ENCODE results near the gene WTIP.
"Not testable (repeated sequence)": the region's sequence is repeated elsewhere in the genome, so short reads cannot be mapped to it uniquely, and the experiment has no call there.

The WTIP gene

DNA sequence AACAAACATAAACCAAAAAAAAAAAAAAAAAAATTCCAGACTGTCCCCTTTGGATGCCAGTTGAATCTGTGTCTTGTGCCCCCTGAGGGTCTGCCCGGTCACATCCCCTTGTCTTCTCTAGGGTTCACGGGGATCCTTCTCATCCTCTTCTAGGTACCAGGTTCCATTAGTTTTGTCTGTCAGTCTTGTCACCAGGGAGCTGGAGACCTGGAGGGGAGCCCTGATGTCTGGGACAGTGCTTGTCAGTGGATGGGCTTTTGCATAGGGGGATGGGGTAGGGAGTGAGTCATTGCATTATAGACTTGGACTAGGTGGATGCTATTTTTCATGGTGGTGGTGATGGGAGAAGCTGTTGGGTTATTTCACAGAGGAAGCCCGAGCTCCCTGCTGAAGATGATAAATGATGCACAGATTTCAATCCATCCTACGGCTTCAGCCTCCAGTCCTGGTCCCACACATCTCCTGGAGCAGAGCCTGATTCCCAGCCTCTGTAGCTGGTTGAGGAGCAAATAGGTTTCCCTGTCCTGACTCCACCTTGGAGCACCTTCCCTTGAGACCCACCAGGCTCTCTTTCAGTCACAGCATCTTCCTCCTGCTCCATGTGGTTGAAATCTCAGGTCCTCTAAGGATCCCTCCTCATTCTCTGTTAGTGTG lies 26.0 kb downstream of the WTIP start:
- DNase-seq (ENCODE audit: low read depth), result no peak
- TF ChIP-seq, protein P1, sequence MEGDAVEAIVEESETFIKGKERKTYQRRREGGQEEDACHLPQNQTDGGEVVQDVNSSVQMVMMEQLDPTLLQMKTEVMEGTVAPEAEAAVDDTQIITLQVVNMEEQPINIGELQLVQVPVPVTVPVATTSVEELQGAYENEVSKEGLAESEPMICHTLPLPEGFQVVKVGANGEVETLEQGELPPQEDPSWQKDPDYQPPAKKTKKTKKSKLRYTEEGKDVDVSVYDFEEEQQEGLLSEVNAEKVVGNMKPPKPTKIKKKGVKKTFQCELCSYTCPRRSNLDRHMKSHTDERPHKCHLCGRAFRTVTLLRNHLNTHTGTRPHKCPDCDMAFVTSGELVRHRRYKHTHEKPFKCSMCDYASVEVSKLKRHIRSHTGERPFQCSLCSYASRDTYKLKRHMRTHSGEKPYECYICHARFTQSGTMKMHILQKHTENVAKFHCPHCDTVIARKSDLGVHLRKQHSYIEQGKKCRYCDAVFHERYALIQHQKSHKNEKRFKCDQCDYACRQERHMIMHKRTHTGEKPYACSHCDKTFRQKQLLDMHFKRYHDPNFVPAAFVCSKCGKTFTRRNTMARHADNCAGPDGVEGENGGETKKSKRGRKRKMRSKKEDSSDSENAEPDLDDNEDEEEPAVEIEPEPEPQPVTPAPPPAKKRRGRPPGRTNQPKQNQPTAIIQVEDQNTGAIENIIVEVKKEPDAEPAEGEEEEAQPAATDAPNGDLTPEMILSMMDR (IDR thresholded peaks at IDR 0.05; ENCODE audit: low read depth, low read length, missing control alignments), result no peak
- no peak overlapping the region for H3K4me3 ChIP-seq (ENCODE audit: low read depth, low read length)
- in situ Hi-C loops (cut with HindIII; ENCODE audit: low sequenced_read_pairs), result no loop called here

DNA sequence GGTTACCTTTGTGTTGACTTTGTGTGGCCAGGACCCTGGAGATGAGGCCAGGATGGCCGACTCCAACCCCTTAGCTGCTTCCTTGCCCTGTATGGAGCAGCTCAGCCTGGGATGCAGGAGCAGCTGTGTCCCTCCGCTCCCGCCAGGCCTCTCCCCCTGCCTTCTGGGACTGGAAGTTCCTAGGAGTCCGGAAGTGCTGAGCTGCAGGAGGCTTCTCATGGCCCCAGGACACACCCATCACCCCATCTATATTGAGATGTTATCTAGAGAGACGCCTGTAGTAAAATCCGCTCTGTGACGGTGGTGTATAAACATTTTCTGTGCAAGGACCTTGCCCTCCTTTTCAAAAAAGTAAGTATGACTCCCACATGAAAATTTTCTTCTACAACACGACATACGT lies 27.0 kb downstream of the WTIP start:
- TF ChIP-seq, protein P1 (IDR thresholded peaks at IDR 0.05; ENCODE audit: low read depth, low read length, missing control alignments), result no peak
- no peak overlapping the region for H3K4me3 ChIP-seq (ENCODE audit: low read depth, low read length)
- in situ Hi-C loops (cut with HindIII; ENCODE audit: low sequenced_read_pairs), result no loop called here

DNA sequence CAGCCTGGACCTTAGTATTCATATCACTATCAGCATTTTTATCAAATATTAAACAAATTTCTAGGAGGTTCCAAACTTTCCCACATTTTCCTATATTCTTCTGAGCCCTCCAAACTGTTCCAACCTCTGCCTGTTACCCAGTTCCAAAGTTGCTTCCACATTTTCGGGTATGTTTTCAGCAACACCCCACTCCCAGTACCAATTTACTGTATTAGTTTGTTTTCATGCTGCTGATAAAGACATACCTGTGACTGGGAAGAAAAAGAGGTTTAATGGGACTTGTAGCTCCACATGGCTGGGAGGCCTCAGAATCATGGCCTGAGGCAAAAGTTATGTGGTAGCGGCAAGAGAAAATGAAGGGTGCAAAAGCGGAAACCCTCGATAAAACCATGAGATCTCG lies 29.3 kb downstream of the WTIP start:
- in situ Hi-C loops (cut with HindIII; ENCODE audit: low sequenced_read_pairs); DNase-seq (ENCODE audit: low read depth); H3K4me3 ChIP-seq (ENCODE audit: low read depth, low read length): not testable (repeated sequence)

More for the DNA sequence above, 27.0 kb downstream of the WTIP start:
- no peak for DNase-seq (ENCODE audit: low read depth)

DNA sequence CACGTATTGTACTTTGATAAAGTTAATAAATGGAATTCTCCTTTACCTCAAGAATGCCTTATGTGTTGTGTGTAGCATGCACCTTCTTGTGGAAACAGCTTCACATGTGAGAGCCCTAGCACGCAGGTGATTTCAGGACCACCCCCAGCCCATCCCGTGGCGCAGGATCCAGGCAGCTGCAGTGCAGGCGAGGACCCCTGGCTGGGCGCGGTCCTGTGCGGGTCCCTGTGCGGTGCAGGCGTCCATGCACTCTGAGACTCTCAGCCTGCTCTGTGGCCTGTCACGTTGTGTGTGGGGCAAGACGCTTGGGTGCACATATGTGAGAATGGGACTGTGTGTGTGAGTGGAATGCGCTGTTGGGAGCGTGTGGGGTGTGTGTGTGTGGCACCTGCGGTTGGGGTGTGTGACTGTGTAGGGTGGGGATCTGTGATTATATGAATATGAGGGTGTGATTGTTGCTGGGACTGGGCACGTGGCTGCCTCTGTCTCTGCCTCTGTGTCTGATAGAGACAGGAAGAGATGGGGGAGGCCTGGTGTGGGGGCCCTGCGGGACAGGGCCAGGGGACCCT lies 30.8 kb downstream of the WTIP start:
- TF ChIP-seq, protein P1 (IDR thresholded peaks at IDR 0.05; ENCODE audit: low read depth, low read length, missing control alignments), result no peak
- in situ Hi-C loops (cut with HindIII; ENCODE audit: low sequenced_read_pairs), result no loop called here
- no peak overlapping the region for H3K4me3 ChIP-seq (ENCODE audit: low read depth, low read length)
- DNase-seq (ENCODE audit: low read depth), result no peak

DNA sequence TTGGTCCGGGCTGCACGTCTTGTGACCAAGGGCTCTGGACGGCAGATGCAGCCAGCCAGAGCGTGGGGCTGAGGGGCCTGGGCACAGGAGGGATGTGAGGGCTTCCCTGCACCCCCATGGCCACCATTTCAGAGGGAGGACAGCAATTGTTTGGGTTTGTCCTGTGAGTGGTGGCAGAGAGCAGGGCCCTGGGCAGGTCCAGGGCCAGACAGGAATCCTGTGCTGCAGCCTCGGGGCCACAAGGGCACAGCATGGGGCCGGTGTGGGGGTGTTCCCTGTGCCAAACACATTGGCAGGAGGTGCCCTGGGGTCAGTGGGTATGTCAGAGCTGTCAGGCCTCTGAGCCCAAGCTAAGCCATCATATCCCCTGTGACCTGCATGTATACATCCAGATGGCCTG lies 32.2 kb downstream of the WTIP start:
- TF ChIP-seq, protein P1 (IDR thresholded peaks at IDR 0.05; ENCODE audit: low read depth, low read length, missing control alignments), result no peak
- DNase-seq (ENCODE audit: low read depth), result no peak
- H3K4me3 ChIP-seq (ENCODE audit: low read depth, low read length), result no peak overlapping the region
- in situ Hi-C loops (cut with HindIII; ENCODE audit: low sequenced_read_pairs), result no loop called here

DNA sequence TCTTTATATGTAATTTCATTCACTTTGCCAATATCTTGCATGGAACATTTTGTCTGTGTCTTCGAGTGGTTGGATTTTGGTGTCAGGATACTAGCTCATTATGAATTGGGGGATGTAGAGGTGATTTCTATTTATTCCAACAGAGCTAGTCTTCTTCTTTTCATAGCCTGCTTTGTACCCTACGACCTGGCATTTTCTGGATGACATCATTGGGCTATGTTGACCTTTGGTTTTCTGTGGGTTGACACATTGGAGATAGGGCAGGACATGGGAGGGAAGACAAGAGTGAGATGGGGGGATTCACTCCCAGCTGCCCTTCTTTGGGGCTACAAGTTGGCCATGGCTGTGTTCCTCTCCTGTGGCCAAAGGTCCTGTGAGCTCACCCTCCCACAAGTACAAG lies 38.0 kb downstream of the WTIP start:
- no peak for DNase-seq (ENCODE audit: low read depth)
- TF ChIP-seq, protein P1 (IDR thresholded peaks at IDR 0.05; ENCODE audit: low read depth, low read length, missing control alignments), result no peak
- H3K4me3 ChIP-seq (ENCODE audit: low read depth, low read length), result no peak overlapping the region
- in situ Hi-C loops (cut with HindIII; ENCODE audit: low sequenced_read_pairs), result no loop called here

DNA sequence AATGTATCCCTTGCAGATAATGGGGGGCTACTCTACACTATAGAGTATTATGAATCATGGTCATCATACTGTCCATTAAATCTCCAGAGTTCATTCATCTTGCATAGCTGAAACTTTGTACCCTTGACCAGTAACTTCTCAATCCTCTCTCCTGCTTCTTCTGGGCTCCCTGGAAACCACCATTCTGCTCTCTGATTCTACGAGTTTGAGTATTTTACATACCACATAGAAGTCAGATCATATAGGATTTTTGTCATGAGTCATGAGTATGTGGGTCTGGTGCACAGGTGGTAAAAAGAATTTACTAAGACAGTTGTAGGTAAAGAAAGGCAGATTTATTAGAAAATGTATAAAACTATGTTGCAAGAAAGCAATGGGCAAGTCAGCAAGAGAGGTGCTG lies 41.9 kb downstream of the WTIP start:
- no peak overlapping the region for H3K4me3 ChIP-seq (ENCODE audit: low read depth, low read length)
- TF ChIP-seq, protein P1 (IDR thresholded peaks at IDR 0.05; ENCODE audit: low read depth, low read length, missing control alignments), result no peak
- no peak for DNase-seq (ENCODE audit: low read depth)
- in situ Hi-C loops (cut with HindIII; ENCODE audit: low sequenced_read_pairs), result no loop called here
